ENCODE data around the gene RELN.

Gene RELN

GRCh38 chr7:103622274-103622673, 367.2 kb downstream of the RELN start:
- Mint-ChIP-seq H3K9me3 (ENCODE audit: low read depth) (no peaks in the 10 kb centered on the region), H3K27me3 (peaks cover 2% of the 10 kb centered on the region), H3K4me1 (ENCODE audit: low read depth) (no peaks in the 10 kb centered on the region), H3K27ac (no peak overlapping the region), H3K36me3 (no peaks in the 10 kb centered on the region), H3K4me3 (no peak overlapping the region)

GRCh38 chr7:103613655-103614642, 375.5 kb downstream of the RELN start:
- Mint-ChIP-seq H3K27ac (no peak overlapping the region), H3K9me3 (ENCODE audit: low read depth) (no peaks in the 10 kb centered on the region), H3K27me3 (peaks cover 2% of the 10 kb centered on the region), H3K36me3 (no peaks in the 10 kb centered on the region), H3K4me1 (ENCODE audit: low read depth) (no peaks in the 10 kb centered on the region), H3K4me3 (no peak overlapping the region)

DNA sequence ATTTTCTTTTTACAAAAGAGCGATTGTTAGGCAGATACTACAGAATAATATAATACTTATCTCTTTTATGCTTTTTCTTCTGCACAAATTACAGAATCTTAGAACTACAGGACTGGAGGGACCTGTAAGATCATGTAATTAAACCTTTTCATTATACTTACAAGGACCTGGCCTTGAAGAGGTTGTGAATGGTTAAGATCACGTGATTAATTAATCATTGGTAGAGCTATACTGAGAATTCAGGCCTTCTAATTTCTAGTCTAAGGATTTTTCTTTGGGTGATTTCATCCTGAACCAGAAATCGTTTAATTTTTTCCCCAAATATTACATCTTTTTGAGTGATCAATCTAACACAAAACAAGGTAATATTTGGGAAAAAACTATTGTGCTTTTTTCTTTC, 379.7 kb downstream of the RELN start:
- peaks cover 4% of the 10 kb centered on the region for H3K9me3 Mint-ChIP-seq (ENCODE audit: low read depth)
- H3K4me1 Mint-ChIP-seq (ENCODE audit: low read depth): no peaks in the 10 kb centered on the region
- H3K4me3 Mint-ChIP-seq: no peak overlapping the region
- H3K36me3 Mint-ChIP-seq: no peaks in the 10 kb centered on the region
- H3K27ac Mint-ChIP-seq: no peak overlapping the region
- peaks cover 4% of the 10 kb centered on the region for H3K27me3 Mint-ChIP-seq

- peaks cover 7% of the 10 kb centered on the region for H3K27me3 Mint-ChIP-seq
- no peaks in the 10 kb centered on the region for H3K4me1 Mint-ChIP-seq (ENCODE audit: low read depth)
- no peak overlapping the region for H3K4me3 Mint-ChIP-seq
- no peaks in the 10 kb centered on the region for H3K36me3 Mint-ChIP-seq
- H3K27ac Mint-ChIP-seq: no peak overlapping the region
- H3K9me3 Mint-ChIP-seq (ENCODE audit: low read depth): peaks cover 4% of the 10 kb centered on the region
Measured at GRCh38 chr7:103605640-103606039, 383.8 kb downstream of the RELN start.

- peaks cover 17% of the 10 kb centered on the region for H3K27me3 Mint-ChIP-seq
- no peaks in the 10 kb centered on the region for H3K36me3 Mint-ChIP-seq
- H3K4me1 Mint-ChIP-seq (ENCODE audit: low read depth): no peaks in the 10 kb centered on the region
- no peaks in the 10 kb centered on the region for H3K9me3 Mint-ChIP-seq (ENCODE audit: low read depth)
- no peak overlapping the region for H3K4me3 Mint-ChIP-seq
- H3K27ac Mint-ChIP-seq: no peak overlapping the region
Measured at GRCh38 chr7:103598326-103598905, 391.0 kb downstream of the RELN start.

GRCh38 chr7:103597606-103598005, 391.9 kb downstream of the RELN start:
- Mint-ChIP-seq H3K27ac (no peak overlapping the region), H3K27me3 (peaks cover 17% of the 10 kb centered on the region), H3K9me3 (ENCODE audit: low read depth) (no peaks in the 10 kb centered on the region), H3K4me1 (ENCODE audit: low read depth) (no peaks in the 10 kb centered on the region), H3K36me3 (no peaks in the 10 kb centered on the region), H3K4me3 (no peak overlapping the region)

GRCh38 chr7:103594186-103594585, 395.3 kb downstream of the RELN start:
- no peaks in the 10 kb centered on the region for H3K36me3 Mint-ChIP-seq
- H3K27ac Mint-ChIP-seq: no peak overlapping the region
- H3K4me3 Mint-ChIP-seq: no peak overlapping the region
- no peaks in the 10 kb centered on the region for H3K4me1 Mint-ChIP-seq (ENCODE audit: low read depth)
- H3K27me3 Mint-ChIP-seq: peaks cover 16% of the 10 kb centered on the region
- no peaks in the 10 kb centered on the region for H3K9me3 Mint-ChIP-seq (ENCODE audit: low read depth)

GRCh38 chr7:103593691-103594090, 395.8 kb downstream of the RELN start:
- Mint-ChIP-seq H3K9me3 (ENCODE audit: low read depth) (no peaks in the 10 kb centered on the region), H3K4me3 (no peak overlapping the region), H3K36me3 (no peaks in the 10 kb centered on the region), H3K4me1 (ENCODE audit: low read depth) (no peaks in the 10 kb centered on the region), H3K27me3 (peaks cover 16% of the 10 kb centered on the region), H3K27ac (no peak overlapping the region)

GRCh38 chr7:103592844-103593243, 396.6 kb downstream of the RELN start:
- H3K9me3 Mint-ChIP-seq (ENCODE audit: low read depth): no peaks in the 10 kb centered on the region

DNA sequence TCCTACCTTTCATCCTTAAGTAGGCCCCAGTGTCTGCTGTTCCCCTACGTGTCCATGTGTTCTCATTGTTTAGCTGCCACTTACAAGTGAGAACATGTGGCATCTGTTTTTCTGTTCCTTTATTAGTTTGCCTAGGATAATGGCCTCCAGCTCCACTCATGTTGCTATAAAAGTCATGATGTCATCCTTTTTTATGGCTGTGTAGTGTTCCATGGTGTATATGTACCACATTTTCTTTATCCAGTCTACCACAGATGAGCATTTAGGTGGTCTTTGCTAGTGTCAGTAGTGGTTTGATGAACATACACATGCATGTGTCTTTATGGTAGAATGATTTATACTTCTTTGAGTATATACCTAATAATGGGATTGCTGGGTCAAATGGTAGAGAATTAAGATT, 397.3 kb downstream of the RELN start:
- H3K27ac Mint-ChIP-seq: no peak overlapping the region
- no peak overlapping the region for H3K4me3 Mint-ChIP-seq
- no peaks in the 10 kb centered on the region for H3K9me3 Mint-ChIP-seq (ENCODE audit: low read depth)
- H3K36me3 Mint-ChIP-seq: no peaks in the 10 kb centered on the region
- H3K4me1 Mint-ChIP-seq (ENCODE audit: low read depth): no peaks in the 10 kb centered on the region
- H3K27me3 Mint-ChIP-seq: peaks cover 8% of the 10 kb centered on the region

More at GRCh38 chr7:103592844-103593243, 396.6 kb downstream of the RELN start:
- no peaks in the 10 kb centered on the region for H3K36me3 Mint-ChIP-seq
- H3K27me3 Mint-ChIP-seq: peaks cover 10% of the 10 kb centered on the region
- no peak overlapping the region for H3K4me3 Mint-ChIP-seq
- H3K4me1 Mint-ChIP-seq (ENCODE audit: low read depth): no peaks in the 10 kb centered on the region
- H3K27ac Mint-ChIP-seq: no peak overlapping the region

GRCh38 chr7:103580031-103580430, 409.4 kb downstream of the RELN start:
- Mint-ChIP-seq H3K4me3 (no peak overlapping the region), H3K27me3 (peaks cover 15% of the 10 kb centered on the region), H3K4me1 (ENCODE audit: low read depth) (no peaks in the 10 kb centered on the region), H3K27ac (no peak overlapping the region), H3K9me3 (ENCODE audit: low read depth) (no peaks in the 10 kb centered on the region), H3K36me3 (no peaks in the 10 kb centered on the region)

GRCh38 chr7:103577059-103577458, 412.4 kb downstream of the RELN start:
- H3K27ac Mint-ChIP-seq: no peak overlapping the region
- H3K36me3 Mint-ChIP-seq: no peaks in the 10 kb centered on the region
- no peak overlapping the region for H3K4me3 Mint-ChIP-seq
- no peaks in the 10 kb centered on the region for H3K4me1 Mint-ChIP-seq (ENCODE audit: low read depth)
- no peaks in the 10 kb centered on the region for H3K9me3 Mint-ChIP-seq (ENCODE audit: low read depth)
- peaks cover 11% of the 10 kb centered on the region for H3K27me3 Mint-ChIP-seq

GRCh38 chr7:103576641-103577040, 412.8 kb downstream of the RELN start:
- H3K9me3 Mint-ChIP-seq (ENCODE audit: low read depth): no peaks in the 10 kb centered on the region
- H3K36me3 Mint-ChIP-seq: no peaks in the 10 kb centered on the region
- H3K4me3 Mint-ChIP-seq: no peak overlapping the region
- H3K27ac Mint-ChIP-seq: no peak overlapping the region
- H3K4me1 Mint-ChIP-seq (ENCODE audit: low read depth): no peaks in the 10 kb centered on the region
- H3K27me3 Mint-ChIP-seq: peaks cover 11% of the 10 kb centered on the region

DNA sequence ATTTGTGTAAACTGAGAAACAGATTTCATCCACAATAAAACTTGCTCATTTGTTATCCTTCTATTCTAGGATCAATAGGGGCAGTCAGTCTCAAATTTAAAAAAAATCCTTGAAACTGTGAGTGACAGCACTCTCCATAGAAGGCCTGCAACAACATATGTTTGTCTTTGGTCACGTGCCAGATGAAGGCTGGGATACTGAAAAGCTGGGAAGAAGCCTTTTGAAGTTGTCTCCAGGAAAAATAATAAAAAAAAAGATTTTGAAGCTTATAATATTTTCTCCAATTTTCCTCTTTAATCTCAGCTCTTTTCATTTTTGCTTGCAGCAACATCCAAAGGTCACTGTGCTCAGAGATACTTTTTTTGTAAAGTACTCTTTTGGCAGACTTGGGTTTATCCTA, 414.9 kb downstream of the RELN start:
- H3K27me3 Mint-ChIP-seq: peaks cover 7% of the 10 kb centered on the region
- H3K9me3 Mint-ChIP-seq (ENCODE audit: low read depth): no peaks in the 10 kb centered on the region
- no peak overlapping the region for H3K27ac Mint-ChIP-seq
- H3K36me3 Mint-ChIP-seq: no peaks in the 10 kb centered on the region
- H3K4me3 Mint-ChIP-seq: no peak overlapping the region
- H3K4me1 Mint-ChIP-seq (ENCODE audit: low read depth): no peaks in the 10 kb centered on the region

- no peaks in the 10 kb centered on the region for H3K36me3 Mint-ChIP-seq
- no peaks in the 10 kb centered on the region for H3K4me1 Mint-ChIP-seq (ENCODE audit: low read depth)
- H3K4me3 Mint-ChIP-seq: no peak overlapping the region
- H3K9me3 Mint-ChIP-seq (ENCODE audit: low read depth): no peaks in the 10 kb centered on the region
- no peak overlapping the region for H3K27ac Mint-ChIP-seq
- H3K27me3 Mint-ChIP-seq: peaks cover 2% of the 10 kb centered on the region
Measured at GRCh38 chr7:103573479-103574058, 415.9 kb downstream of the RELN start.
